GM12864 (cell line): ENCODE measurements around the gene VAPB.

ENCODE experiments used
- DNase-seq: peaks from one replicate; pipeline ENCODE4 v3.0.0-alpha.2; 2011; ENCODE audit warnings: low read depth
- H3K4me3 ChIP-seq: 2 replicates; pipeline ENCODE4 v1.5.1; 2011; ENCODE audit warnings: mild to moderate bottlenecking, low read depth, low read length, control low read depth
- CTCF ChIP-seq: IDR thresholded peaks from 2 replicates; pipeline ENCODE4 v1.5.1; 2011; ENCODE audit warnings: low read depth, mild to moderate bottlenecking, moderate library complexity, low read length, control low read depth, inconsistent platforms; ENCODE audit errors: missing control alignments

The VAPB gene

GRCh38 chr20:58458342-58459057 is 69.5 kb downstream of the VAPB start:
- TF ChIP-seq CTCF: no peak
- peak; percentile 83 for DNase-seq
- H3K4me3 ChIP-seq: peak overlapping the region; percentile 20; the same call in 1 of the 2 replicates

GRCh38 chr20:58459058-58459750 is 70.2 kb downstream of the VAPB start:
- DNase-seq: no peak
- H3K4me3 ChIP-seq: no peak overlapping the region
- no peak for TF ChIP-seq CTCF

GRCh38 chr20:58461104-58461503 is 72.1 kb downstream of the VAPB start:
- DNase-seq: no peak

GRCh38 chr20:58461899-58462298 is 72.9 kb downstream of the VAPB start:
- TF ChIP-seq CTCF: no peak
- H3K4me3 ChIP-seq: no peak overlapping the region

More at GRCh38 chr20:58461104-58461503, 72.1 kb downstream of the VAPB start:
- H3K4me3 ChIP-seq: no peak overlapping the region
- no peak for TF ChIP-seq CTCF

GRCh38 chr20:58463256-58463655 is 74.2 kb downstream of the VAPB start:
- no peak for DNase-seq
- no peak overlapping the region for H3K4me3 ChIP-seq
- TF ChIP-seq CTCF: no peak

More at GRCh38 chr20:58461899-58462298, 72.9 kb downstream of the VAPB start:
- no peak for DNase-seq

- DNase-seq: no peak
- TF ChIP-seq CTCF: no peak
- H3K4me3 ChIP-seq: no peak overlapping the region
Observed at GRCh38 chr20:58464838-58465237, 75.8 kb downstream of the VAPB start.

GRCh38 chr20:58466095-58466708 is 77.2 kb downstream of the VAPB start:
- TF ChIP-seq CTCF: no peak
- DNase-seq: no peak
- no peak overlapping the region for H3K4me3 ChIP-seq
